Kidney tubule cell (primary cell): ENCODE measurements around the gene RAX2.

ENCODE experiments used
- DNase-seq: peaks from one replicate; pipeline ENCODE4 v3.0.0-alpha.2; 2018; ENCODE audit warnings: low spot score

The RAX2 gene

GRCh38 chr19:3778104-3778867 is 6.3 kb upstream of the RAX2 start:
- no peak for DNase-seq

GRCh38 chr19:3776479-3777040 is 4.5 kb upstream of the RAX2 start:
- DNase-seq, result no peak

GRCh38 chr19:3775831-3776230 is 3.8 kb upstream of the RAX2 start:
- DNase-seq, result no peak

GRCh38 chr19:3775374-3775711 is 3.3 kb upstream of the RAX2 start:
- DNase-seq, result no peak

- no peak for DNase-seq
Observed at GRCh38 chr19:3774621-3775373, 2.8 kb upstream of the RAX2 start.

GRCh38 chr19:3773814-3774515 is 1.9 kb upstream of the RAX2 start:
- no peak for DNase-seq

GRCh38 chr19:3771000-3771905 is 775 bp downstream of the RAX2 start:
- DNase-seq, result no peak

GRCh38 chr19:3770136-3770999 is 1.7 kb downstream of the RAX2 start:
- DNase-seq, result no peak

GRCh38 chr19:3769494-3769893 is 2.5 kb downstream of the RAX2 start:
- DNase-seq, result no peak

- DNase-seq, result no peak
Observed at GRCh38 chr19:3768748-3769099, 3.3 kb downstream of the RAX2 start.

- DNase-seq, result no peak
Observed at GRCh38 chr19:3768015-3768747, 3.8 kb downstream of the RAX2 start.

- DNase-seq, result no peak
Observed at GRCh38 chr19:3767050-3767449, 5.0 kb downstream of the RAX2 start.

GRCh38 chr19:3766520-3766919 is 5.5 kb downstream of the RAX2 start:
- no peak for DNase-seq

- peak; percentile 35 for DNase-seq
Observed at GRCh38 chr19:3765757-3766156, 6.3 kb downstream of the RAX2 start.

GRCh38 chr19:3765121-3765520 is 6.9 kb downstream of the RAX2 start:
- no peak for DNase-seq

GRCh38 chr19:3762501-3763459 is 9.2 kb downstream of the RAX2 start, which contains the start of gene MRPL54:
TSS of gene MRPL54 (plus strand) at chr19:3762682. CDS start at chr19:3762701, 19 bp downstream.
- peak; percentile 99 for DNase-seq

- no peak for DNase-seq
Observed at GRCh38 chr19:3762130-3762473, 9.9 kb downstream of the RAX2 start.

GRCh38 chr19:3761382-3762129 is 10.5 kb downstream of the RAX2 start, which contains the start of gene APBA3:
TSS of gene APBA3 (minus strand) at chr19:3761692. CDS start at chr19:3760264, 1,428 bp downstream.
- DNase-seq, result peak; percentile 92
